ENCODE data around the gene TPRN.

DNA sequence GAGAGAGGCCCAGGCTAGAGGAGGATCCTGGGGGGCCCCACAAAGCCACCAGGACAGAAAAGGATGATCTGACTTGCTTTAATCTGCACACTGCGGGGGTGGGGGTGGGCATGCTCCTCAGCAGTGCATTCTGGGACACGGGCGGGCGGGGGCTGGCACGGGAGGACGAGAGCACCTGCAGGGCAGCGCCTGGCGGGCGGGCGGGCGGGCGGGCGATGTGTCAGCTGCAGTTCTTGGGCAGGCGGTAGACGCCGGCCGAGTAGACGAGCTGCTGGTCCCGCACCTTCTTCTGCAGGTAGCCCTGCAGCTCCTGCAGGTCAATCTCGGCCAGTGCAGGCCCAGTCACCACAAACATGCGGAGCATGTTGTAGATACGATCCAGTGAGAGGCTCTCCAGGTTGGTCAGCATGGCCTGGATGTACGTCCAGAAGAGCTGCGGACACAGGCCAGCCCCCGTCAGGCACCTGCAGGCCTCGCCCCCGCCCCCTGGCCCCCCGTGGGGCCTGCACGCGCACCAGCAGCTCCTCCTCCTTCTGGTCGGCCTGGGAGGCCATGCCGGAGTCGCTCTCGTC is 25.7 kb downstream of the TPRN start:
- TF ChIP-seq, protein P1, sequence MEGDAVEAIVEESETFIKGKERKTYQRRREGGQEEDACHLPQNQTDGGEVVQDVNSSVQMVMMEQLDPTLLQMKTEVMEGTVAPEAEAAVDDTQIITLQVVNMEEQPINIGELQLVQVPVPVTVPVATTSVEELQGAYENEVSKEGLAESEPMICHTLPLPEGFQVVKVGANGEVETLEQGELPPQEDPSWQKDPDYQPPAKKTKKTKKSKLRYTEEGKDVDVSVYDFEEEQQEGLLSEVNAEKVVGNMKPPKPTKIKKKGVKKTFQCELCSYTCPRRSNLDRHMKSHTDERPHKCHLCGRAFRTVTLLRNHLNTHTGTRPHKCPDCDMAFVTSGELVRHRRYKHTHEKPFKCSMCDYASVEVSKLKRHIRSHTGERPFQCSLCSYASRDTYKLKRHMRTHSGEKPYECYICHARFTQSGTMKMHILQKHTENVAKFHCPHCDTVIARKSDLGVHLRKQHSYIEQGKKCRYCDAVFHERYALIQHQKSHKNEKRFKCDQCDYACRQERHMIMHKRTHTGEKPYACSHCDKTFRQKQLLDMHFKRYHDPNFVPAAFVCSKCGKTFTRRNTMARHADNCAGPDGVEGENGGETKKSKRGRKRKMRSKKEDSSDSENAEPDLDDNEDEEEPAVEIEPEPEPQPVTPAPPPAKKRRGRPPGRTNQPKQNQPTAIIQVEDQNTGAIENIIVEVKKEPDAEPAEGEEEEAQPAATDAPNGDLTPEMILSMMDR (IDR thresholded peaks at IDR 0.05; ENCODE audit: low read length), result no peak
- TF ChIP-seq EZH2 (IDR thresholded peaks at IDR 0.05; ENCODE audit: borderline replicate concordance, low read length), result no peak

Measured in OCI-LY1 (cell line).